NCI-H2196 (cell line): ENCODE measurements around the gene PHC2.

ENCODE experiments used
- DNase-seq: peaks from one replicate; lab custom pipeline; 2025; ENCODE audit not compliant: unreplicated experiment; lab: John Stamatoyannopoulos, UW

Gene PHC2

GRCh38 chr1:33336580-33336979, 94.3 kb downstream of the PHC2 start:
- no peak for DNase-seq

GRCh38 chr1:33335020-33335419, 95.9 kb downstream of the PHC2 start:
- DNase-seq, result no peak

GRCh38 chr1:33334081-33334552, 96.8 kb downstream of the PHC2 start:
- DNase-seq, result no peak

- DNase-seq, result peak; percentile 42
Observed at GRCh38 chr1:33332881-33333280, 98.0 kb downstream of the PHC2 start.

GRCh38 chr1:33332357-33332789, 98.5 kb downstream of the PHC2 start:
- DNase-seq, result peak; percentile 66

- no peak for DNase-seq
Observed at GRCh38 chr1:33331444-33332356, 99.2 kb downstream of the PHC2 start.

- DNase-seq, result no peak
Observed at GRCh38 chr1:33330906-33331305, 100.0 kb downstream of the PHC2 start.

- DNase-seq, result no peak
Observed at GRCh38 chr1:33330361-33330890, 100.5 kb downstream of the PHC2 start.

GRCh38 chr1:33329600-33330305, 101.1 kb downstream of the PHC2 start:
- DNase-seq, result no peak

GRCh38 chr1:33328817-33329216, 102.1 kb downstream of the PHC2 start:
- DNase-seq, result no peak

GRCh38 chr1:33327587-33328325, 103.1 kb downstream of the PHC2 start:
- DNase-seq, result peak; percentile 91

GRCh38 chr1:33326785-33327184, 104.1 kb downstream of the PHC2 start:
- DNase-seq, result no peak

GRCh38 chr1:33324677-33325575, 106.0 kb downstream of the PHC2 start:
- no peak for DNase-seq

GRCh38 chr1:33323663-33324477, 107.0 kb downstream of the PHC2 start:
- DNase-seq, result no peak

- no peak for DNase-seq
Observed at GRCh38 chr1:33322870-33323585, 107.9 kb downstream of the PHC2 start.

GRCh38 chr1:33322109-33322508, 108.8 kb downstream of the PHC2 start:
- DNase-seq, result no peak

- DNase-seq, result no peak
Observed at GRCh38 chr1:33321178-33321577, 109.7 kb downstream of the PHC2 start.

- no peak for DNase-seq
Observed at GRCh38 chr1:33320619-33321165, 110.2 kb downstream of the PHC2 start, which contains the start of gene A3GALT2. Gene A3GALT2 (minus strand): TSS chr1:33321098. CDS start chr1:33321098, 0 bp downstream.
